ENCODE data around the gene BBC3.

BBC3 gene

GRCh38 chr19:47200530-47200929, 30.5 kb downstream of the BBC3 start:
- DNase-seq (ENCODE audit: insufficient read length, low spot score), result no peak
- no peak for TF ChIP-seq CTCF (IDR thresholded peaks at IDR 0.05; ENCODE audit: insufficient read depth, missing control alignments)
- FAIRE-seq, result no peak

- DNase-seq (ENCODE audit: insufficient read length, low spot score) (no peak), FAIRE-seq (no peak)
- TF ChIP-seq CTCF (IDR thresholded peaks at IDR 0.05; ENCODE audit: insufficient read depth, missing control alignments), result no peak
Measured at GRCh38 chr19:47197141-47197540, 33.9 kb downstream of the BBC3 start.

- no peak for FAIRE-seq
- no peak for DNase-seq (ENCODE audit: insufficient read length, low spot score)
- no peak for TF ChIP-seq CTCF (IDR thresholded peaks at IDR 0.05; ENCODE audit: insufficient read depth, missing control alignments)
Measured at GRCh38 chr19:47195434-47195833, 35.6 kb downstream of the BBC3 start.

GRCh38 chr19:47190167-47190727, 40.8 kb downstream of the BBC3 start:
- FAIRE-seq (no peak), DNase-seq (ENCODE audit: insufficient read length, low spot score) (no peak)
- TF ChIP-seq CTCF (IDR thresholded peaks at IDR 0.05; ENCODE audit: insufficient read depth, missing control alignments), result no peak

- no peak for TF ChIP-seq CTCF (IDR thresholded peaks at IDR 0.05; ENCODE audit: insufficient read depth, missing control alignments)
- no peak for FAIRE-seq
Measured at GRCh38 chr19:47188507-47189033, 42.4 kb downstream of the BBC3 start.

GRCh38 chr19:47187797-47188196, 43.2 kb downstream of the BBC3 start:
- TF ChIP-seq CTCF (IDR thresholded peaks at IDR 0.05; ENCODE audit: insufficient read depth, missing control alignments), result no peak
- FAIRE-seq, result no peak
- no peak for DNase-seq (ENCODE audit: insufficient read length, low spot score)

More at GRCh38 chr19:47188507-47189033, 42.4 kb downstream of the BBC3 start:
- no peak for DNase-seq (ENCODE audit: insufficient read length, low spot score)

- no peak for DNase-seq (ENCODE audit: insufficient read length, low spot score)
- TF ChIP-seq CTCF (IDR thresholded peaks at IDR 0.05; ENCODE audit: insufficient read depth, missing control alignments), result no peak
Measured at GRCh38 chr19:47187335-47187655, 43.7 kb downstream of the BBC3 start.

More at GRCh38 chr19:47187335-47187655, 43.7 kb downstream of the BBC3 start:
- FAIRE-seq, result no peak
